IPS-11a (cell line): ENCODE data around the gene COL4A2.

Source experiments
- H3K4me3 ChIP-seq: one replicate; pipeline ENCODE4 v1.5.1; 2013; ENCODE audit warnings: low read depth, low read length, control low read depth

The COL4A2 gene

DNA sequence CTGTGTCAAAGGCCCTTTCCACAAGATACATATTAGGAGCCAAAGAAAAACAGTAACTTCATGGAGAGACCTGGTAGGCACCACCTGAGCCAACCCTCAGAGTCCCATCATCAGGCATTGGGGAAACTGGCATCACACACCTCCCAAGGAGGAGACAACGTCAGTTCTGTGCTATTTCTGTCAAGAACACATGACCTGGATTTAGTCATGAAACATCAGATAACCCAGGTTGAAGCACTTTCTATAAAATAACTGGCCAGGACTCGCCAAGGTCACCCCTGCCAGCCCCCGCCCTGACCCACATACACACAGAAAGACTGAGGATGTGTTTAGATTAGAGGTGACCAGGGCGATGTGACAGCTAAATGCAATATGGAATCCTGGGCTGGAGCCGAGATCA is 35.8 kb upstream of the COL4A2 start:
- no peak overlapping the region for H3K4me3 ChIP-seq

DNA sequence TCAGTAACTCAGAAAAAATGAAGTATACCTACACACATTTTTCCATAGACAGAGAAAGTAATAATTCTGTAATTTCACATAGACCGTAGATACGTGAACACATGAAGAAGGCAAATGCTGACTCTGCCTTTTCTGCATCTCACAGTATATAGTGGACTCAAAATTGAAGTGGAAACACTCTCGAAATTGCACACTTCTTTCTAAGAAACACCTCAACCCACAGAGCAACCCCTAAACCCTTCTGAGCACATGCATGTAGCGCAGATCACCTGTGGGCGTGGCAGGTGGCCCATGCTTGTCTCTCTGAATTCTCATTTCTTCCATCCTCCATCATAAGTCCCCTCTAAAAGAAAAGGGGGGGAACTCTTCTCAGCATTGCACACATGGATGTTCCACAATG is 34.9 kb upstream of the COL4A2 start:
- H3K4me3 ChIP-seq: no peak overlapping the region

DNA sequence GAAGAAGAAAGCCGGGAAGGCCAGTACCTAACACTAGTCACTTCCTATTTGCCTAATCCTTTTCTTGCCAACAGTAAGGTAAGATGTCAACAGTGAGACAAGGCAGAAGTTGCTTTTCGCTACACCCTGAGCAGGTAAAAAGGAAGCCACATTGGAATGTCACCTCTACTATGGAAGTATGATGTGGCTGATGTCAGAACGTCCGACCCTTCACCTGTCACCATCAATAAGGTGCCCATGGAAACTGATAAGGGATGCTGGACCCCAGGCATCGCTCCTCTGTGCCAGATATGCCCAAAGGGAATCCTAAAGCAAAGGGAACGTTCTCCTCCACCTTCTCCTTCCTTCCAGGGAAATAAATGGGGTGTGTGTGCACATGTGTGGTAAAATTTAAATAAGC is 34.4 kb upstream of the COL4A2 start:
- H3K4me3 ChIP-seq: no peak overlapping the region

DNA sequence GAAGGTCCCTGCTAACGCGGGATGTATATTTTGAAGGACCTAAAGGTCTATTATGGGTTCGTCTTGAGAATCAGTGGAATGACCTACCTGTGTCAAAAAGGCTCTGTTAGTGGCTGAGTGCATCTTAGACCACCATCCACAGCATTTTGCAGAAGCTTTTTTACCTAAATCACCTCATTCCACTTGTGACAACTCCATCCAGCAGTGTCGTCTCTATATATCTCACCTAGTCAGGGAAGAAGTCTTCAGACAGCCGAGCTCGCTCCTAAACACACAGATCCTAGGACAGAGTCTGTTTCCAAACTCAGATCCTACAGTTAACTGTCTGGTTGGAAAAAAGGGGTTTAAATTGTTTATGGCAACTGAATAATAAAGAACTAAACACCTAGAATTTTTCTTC is 33.8 kb upstream of the COL4A2 start:
- no peak overlapping the region for H3K4me3 ChIP-seq

DNA sequence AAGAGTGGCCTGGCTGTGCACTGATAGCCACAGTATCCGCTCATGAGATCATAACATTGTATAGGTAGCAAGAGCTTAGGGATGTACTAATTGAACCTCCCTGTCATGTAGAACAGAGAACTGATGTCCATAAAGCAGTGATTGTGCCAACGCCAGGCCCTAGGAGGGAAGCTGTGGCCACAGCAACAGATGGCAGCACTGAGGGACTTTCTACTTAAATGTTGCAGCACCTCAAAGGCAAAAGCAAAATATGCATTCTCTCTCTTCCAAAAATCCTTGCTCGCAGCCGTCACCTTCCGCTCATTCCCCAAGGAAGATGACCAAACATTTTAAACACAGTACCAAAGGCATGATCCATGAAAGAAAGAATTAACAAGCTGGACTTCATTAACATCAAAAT is 32.4 kb upstream of the COL4A2 start:
- H3K4me3 ChIP-seq: no peak overlapping the region

DNA sequence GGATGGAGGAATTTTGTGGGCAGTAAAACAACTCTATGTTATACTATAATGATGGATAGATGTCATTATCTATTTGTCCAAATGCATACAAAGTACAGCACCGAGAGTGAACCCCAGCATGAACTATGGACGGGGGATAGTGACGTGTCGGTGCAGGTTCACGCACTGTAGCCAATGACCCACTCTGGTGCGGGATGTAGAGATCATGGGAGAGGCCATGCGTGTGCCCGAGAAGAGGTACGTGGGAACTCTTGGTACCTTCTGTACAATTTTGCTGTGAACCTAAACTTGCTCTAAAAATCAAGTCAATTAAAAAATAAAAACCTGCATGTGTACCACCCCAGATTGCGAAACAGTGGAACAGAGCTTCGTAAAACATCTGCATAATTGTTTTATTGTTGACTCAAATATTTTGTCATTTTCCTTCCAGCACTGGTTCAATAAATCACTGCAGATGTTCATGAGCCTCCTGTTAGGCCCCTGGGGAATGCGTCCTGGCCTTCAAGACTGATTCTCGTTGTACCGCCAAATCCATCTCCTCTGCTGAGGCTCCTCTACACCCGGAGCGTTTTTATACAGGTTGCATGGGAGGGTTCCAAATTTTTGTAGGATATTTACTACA is 31.0 kb upstream of the COL4A2 start:
- no peak overlapping the region for H3K4me3 ChIP-seq

DNA sequence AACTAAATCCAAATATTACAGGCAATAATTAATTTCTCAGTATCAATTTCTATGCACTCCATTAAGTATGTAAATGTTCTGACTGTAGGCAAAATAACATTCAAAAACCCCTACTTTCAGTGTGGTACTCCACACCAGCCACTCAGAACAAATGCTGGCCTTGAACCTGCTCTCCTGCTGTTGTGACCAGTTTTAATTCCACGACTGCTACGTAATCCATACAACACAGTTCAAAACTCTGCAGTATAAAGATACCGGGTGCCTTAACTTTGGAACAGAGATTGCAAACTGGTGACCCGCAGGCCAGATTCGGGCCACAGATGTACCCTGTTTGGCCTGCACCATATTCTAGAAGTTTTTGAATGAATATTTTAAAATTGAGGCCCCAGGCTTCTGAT is 30.5 kb upstream of the COL4A2 start:
- no peak overlapping the region for H3K4me3 ChIP-seq

DNA sequence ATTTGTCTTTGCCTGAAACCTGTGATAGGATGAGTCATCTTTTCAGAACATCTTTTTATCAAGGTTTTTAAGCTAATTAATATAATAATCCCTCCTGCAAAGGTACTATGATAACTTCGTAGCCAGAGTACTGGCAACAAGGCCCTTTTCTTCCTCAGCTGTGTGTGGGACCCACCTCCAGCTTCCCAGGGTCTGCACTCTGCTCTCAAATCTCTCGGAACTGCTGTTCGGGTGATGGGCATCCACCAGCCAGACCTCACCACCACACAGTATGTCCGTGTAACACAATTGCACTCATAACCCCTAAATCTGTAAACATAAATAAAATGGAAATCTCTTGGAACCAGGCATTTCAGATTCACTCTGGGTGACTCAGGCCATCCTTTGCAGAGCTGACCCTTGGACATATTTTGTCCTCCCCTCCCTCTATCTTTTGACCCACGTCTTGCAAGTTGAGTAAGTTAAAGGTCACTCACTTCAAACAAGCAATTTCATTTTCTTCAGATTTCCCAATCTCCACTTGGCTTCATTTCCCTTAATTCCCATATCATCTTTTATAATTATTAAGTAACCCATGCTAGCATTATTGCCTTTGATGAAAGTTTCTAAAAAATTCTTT is 29.6 kb upstream of the COL4A2 start:
- no peak overlapping the region for H3K4me3 ChIP-seq

DNA sequence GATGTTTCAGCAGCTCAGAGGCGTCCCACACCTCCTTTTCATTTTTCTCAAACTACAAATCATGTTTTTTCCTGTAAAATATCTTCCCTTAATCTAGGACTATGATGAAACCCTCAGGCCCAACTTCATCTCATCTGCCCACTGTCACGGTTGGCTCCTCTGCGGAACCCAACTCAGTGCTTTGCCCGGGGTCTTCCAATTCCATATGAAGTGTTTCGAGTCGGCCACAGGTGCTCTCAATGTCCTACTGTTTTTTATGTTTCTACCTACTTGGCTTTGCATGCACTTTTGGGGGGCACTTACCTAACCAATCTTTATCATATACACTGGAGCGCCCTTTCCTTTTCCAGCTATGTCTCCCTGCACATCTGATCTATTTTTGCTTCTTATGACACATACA is 28.2 kb upstream of the COL4A2 start:
- H3K4me3 ChIP-seq: no peak overlapping the region

DNA sequence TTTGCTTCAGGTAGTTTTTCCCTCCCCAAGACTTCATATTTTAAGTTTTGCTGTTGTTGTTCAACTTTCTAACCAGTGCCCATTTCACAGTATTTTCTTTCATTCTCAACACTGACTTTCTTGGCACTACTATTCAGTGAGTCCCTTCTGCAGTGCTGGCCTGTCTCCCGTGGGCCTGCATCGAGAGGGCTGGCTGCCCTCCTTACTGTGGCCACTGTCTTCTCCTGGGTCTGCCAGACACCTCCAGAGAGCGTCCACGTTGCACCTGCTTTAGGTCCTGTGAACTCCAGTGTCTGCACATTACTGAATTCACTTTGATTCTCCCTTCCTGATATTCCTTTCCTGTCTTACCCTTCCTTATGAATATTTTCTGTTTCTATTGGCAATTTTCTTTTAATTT is 27.4 kb upstream of the COL4A2 start:
- H3K4me3 ChIP-seq: no peak overlapping the region

DNA sequence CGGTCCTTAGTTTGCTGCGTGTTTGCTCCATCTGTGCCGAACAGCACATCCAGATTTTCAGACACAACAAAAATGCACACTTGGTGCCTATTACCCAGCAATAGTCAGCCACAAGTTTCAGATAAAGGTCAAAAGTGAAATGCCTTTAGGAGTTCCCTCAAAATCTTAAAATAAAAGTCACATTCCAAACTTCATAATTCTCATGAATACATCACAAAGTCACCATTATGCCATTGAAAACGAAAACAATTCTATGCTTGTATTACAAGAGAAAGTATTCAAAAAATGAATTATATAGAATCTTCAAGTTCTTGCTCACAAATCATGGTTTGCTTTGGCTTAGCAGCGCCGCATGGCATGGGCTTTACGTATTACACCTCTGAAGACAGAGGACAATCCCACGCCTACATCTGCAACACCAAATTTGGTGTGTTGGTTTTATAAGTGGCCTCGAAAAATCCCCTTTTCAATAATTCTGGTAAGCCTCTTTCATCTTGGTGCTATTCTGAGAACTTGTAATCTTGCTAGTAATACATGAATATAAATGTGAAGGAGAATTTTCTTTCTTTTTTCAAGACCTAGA is 26.8 kb upstream of the COL4A2 start:
- no peak overlapping the region for H3K4me3 ChIP-seq

DNA sequence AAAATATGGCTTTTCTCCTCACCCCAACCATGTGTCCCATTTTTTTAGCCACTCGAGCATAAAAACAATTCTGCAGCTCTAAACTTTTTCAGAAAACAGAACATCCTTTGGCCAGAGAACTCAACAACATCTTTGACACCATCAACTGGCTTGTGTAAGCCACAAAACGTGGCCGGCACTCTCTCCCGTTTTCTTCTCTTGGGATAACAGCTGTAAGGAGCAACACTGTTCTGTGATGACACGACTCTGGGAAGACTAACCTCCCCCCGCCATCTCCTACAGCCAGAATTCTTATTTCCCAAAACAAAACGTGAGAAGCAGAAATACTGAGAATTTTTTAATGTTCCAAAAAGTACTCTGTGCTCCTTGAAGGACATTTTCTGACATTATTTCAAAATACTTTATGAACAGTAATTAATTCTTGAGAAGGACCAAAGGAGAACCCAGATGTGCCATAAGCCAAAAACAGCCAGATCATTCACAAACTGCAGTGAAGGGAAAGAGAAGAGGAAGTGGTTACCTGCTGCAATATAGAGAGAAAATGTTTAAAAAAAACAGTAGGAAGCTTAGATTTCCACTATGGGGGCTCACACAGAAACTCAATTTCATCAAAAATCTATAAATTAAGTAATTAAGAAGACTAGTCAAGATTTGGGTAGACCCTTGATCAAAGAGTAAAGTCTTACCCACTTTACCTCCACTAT is 25.9 kb upstream of the COL4A2 start:
- H3K4me3 ChIP-seq: no peak overlapping the region

DNA sequence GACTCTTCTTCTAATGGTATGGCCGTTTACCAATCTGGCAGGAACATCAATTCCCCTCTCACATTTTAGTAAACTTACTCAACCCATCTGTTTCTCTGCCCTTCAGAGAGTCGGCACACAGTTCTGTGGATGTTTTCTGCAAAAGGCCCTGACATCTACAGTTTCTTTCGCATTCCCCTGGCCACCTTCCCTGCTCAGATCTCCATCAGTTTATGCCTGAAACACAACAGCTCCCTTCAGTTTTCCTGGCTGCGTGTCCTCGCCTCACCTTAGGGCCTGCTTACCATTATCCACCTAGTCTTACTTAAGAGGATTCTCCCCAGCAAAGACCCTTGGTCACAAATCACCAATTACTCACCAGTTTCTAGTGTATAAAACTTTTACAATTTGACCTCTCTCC is 25.3 kb upstream of the COL4A2 start:
- H3K4me3 ChIP-seq: no peak overlapping the region

DNA sequence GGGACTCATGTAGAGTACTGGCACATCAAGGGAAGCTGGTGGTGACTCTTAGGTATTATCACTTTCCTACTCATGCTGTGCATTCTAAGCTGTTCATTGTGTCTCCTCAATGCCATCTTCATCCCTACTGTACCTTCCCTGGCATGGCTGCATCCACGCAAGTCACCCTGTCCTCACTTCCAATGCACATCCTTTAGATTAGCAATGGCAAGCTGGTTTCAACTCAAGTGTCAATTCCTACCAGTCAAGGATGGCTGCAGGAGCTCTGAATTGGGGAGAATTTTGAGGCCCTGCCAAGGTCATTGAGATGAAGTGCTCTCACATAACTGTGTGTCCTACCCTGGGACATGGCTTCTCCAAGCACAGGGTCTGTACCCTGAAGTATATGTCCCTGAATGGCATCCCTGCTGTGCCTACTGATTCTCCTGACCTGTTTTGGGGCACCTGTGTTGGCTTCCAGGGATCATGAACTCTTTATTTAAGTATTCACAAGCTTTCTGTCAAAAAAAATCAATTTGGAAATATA is 24.7 kb upstream of the COL4A2 start:
- no peak overlapping the region for H3K4me3 ChIP-seq

DNA sequence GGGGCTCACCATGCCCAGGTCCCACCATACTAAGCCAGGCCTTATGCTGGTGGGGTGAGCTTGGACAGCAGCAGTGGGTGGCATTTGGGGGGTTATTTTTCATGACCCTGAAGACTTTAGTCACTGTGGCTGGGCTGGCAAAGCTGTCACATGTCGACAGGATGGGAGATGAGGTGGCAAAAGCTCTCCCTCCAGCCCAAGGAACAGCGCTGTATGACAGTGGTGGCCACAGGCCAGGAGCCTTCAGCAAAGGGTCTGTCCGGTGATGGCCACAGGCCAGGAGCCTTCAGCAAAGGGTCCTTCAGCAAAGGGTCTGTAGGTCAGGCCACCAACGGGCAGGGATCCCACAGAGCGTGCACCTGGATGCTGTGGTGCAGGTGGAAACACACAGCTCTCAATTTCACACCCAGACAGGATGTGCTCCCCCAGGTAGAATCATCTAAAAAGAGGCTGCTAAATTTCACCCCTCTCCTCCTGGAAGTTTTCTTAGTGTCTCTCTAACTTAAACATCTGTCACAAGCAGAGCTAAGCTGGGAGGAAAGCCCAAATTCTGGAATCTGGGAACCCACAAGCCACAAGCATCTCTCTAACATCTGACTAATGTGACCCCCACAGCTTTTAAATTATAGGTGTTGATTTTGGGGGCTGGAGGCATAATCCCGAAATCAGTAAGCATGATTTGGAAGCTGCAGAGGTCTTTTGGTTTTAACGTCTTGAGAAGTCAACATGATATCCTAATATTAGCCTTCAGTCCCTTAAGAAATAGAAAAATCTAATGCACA is 23.2 kb upstream of the COL4A2 start:
- no peak overlapping the region for H3K4me3 ChIP-seq

DNA sequence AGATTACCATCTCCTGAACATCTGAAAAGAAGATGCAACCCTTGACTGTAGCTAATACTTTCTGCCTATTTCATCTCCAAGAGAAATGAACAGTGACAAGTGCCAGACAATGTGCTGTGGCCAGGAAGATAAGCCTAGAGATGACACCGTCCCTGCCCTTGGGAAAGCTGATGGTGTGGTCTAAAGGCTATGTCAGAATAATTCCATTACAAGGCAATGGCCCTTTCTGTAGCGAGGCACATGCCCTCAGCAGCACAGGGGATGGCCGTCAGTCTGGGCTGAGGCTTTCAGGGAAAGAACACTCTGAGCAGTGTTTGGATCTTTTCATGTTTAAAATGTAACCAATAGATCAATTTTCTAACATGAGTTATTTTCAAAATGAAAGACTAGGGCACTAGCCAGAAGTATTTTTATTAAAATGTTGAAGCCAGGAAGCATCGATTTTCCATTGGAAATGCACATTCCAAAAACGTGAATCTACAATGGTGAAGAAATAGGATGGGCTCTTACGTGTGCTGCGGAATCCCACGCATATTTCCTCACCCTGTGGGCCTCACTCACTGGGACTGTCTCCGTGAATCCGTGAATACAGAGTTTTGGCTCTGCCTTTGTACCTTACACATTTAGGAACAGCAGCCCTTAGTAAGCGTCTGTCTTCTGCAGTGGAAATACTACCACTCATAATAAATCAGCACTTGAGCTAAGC is 22.2 kb upstream of the COL4A2 start:
- H3K4me3 ChIP-seq: no peak overlapping the region

DNA sequence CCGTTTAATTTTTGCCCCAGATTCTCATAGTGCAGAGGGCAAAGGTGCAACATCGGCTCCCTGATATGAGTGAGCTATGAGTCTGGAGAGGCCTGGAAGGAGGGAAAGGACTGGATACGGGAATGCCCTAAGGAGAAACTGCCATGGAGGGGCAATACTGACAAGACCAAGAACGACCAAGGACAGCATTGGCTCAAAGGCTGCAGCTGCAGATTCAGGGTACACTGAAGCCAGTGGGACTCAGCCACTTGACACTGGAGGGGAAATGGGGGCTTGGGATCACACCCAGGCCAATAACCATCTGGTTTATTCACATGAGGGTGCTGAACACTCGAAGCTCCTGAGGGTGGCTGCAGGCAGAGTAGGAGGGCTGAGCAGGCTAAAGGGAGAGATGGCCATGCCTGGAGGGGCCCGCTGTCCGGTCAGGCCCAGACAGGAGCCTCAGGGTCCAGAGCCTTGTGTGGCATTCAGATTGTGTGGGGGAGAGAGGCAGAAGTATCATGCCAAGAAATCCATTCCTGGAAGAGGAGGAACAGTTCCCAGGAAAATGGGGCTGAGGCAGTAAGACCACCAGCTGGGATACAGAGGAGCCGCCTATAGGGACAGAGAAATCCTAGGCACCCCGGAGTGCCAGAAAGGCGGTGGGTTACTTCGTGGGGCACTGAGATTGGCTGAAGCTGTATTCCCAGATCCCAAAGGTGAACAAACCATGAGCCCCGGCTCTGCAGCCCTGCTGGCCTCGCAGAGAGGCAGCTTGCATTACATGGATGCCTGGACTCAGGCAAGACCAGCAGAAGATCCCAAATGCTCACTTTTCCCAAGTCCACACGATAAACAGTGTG is 20.9 kb upstream of the COL4A2 start:
- no peak overlapping the region for H3K4me3 ChIP-seq

DNA sequence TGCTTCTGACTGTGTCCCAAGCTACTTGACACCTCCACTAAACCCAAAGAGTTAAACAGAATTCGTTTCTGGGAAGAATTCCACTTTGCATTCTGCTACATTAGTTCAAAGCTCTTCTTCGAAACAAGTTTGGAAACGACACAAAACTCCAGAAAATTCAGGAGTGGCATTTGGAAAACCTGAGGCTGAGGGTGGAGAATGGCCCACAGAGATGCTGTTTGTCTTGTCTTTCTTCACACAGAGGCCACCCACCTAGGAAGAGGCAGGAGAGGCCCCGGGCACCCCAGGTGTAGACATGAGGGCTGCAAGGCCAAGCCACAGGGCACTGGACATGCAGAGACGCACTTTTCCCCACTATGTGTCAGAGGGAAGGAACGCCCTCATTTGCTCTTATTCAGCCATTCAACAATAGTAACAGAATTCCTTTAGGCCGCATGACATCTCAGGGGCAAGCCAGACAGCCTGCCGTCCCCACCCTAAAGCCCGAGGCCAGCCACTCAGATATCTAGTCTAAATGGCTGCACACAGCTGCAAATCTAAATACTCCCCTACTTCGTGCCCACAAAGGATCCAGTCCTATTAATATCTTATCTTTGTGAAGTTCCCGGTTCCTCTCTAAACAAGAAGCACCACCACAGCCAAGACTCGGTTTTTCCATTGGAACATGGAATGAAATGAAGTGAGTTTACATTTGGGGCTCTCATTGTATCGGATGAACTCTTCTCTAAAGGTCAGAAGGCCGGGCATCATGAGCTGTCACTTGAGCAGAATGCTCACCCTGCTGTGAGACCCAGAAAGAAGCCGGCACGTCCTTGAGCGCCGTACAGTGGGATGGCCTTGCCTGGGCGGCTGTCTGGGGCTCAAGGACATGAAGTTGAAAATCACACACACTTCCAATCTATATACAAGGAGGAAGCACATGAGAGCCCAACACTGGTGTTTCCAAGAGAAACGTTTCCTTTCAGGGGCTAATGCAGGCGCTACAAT is 20.0 kb upstream of the COL4A2 start:
- H3K4me3 ChIP-seq: no peak overlapping the region

DNA sequence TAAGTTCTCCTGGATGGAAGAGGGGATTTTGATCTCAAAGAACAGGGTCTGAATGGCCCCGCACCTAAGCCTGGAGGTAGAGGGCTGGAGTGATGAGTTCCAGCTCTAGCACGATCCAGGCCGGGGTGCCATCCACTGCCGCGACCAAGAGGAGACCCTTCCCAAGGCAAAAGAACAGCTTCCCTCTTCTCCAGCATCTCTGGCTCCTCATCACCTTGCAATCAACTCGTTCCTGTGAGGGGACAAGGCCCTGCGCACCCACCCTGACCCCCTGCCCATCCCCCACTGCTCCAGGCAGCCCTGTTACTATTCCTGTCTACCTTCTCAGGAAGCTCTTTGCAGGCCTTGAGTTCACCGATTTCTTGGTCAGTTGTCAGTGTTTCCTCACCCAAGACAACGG is 17.9 kb upstream of the COL4A2 start:
- H3K4me3 ChIP-seq: no peak overlapping the region
